WTC11 (cell line): ENCODE measurements around the gene LRRC74B.

Experiments
- ZNF121 ChIP-seq: sonication (generic); formaldehyde crosslinking; IDR thresholded peaks from 2 replicates; pipeline ENCODE4 v1.8.0; 2023; ENCODE audit warnings: missing genetic modification reagents
- TF ChIP-seq, protein P1 (sequence below): sonication (generic); formaldehyde crosslinking; IDR thresholded peaks from 2 replicates; pipeline ENCODE4 v1.8.1; 2023; ENCODE audit warnings: mild to moderate bottlenecking, missing genetic modification reagents, borderline replicate concordance

DNA sequence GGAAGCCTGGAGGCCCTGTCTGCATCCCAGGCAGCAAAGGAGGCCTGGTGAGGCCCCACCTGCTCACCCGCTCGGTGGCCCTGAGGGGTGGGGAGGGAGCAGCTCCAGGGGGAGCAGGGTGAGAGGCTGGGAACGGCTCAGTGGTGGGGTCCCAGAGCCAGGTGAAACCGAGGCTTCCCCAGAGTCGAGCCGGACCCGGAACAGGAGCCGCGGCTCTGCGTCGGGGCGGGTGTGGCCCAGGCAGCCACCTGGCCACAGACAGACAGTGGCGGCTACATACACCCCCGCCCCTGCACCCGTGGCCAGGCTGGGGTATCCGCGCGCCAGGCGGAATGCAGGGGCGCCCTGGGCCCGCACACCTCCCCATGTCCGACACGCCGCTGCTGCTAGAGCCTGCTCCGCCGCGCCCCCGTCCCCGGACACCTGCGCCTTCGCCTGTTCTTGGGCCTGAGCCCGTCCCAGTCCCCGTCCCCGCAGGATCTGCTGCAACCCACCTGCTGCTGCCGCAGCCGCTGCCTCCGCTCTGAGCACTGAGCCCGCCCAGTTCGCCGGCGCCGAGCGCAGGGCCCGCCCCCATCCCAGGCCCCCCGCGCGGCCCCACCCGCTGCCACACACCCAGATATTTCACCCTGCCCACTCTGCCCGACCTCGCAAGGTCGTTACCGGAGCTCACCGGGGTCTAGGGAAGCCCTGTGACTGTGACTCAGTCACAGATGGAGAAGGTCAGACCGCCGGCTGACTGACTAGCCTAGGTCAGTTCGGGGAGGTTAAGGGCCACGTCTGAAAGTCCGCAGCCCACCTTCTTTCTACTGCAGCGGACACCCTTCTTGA lies 13.5 kb upstream of the LRRC74B start, which contains the start of gene SLC7A4:
- TF ChIP-seq, protein P1, sequence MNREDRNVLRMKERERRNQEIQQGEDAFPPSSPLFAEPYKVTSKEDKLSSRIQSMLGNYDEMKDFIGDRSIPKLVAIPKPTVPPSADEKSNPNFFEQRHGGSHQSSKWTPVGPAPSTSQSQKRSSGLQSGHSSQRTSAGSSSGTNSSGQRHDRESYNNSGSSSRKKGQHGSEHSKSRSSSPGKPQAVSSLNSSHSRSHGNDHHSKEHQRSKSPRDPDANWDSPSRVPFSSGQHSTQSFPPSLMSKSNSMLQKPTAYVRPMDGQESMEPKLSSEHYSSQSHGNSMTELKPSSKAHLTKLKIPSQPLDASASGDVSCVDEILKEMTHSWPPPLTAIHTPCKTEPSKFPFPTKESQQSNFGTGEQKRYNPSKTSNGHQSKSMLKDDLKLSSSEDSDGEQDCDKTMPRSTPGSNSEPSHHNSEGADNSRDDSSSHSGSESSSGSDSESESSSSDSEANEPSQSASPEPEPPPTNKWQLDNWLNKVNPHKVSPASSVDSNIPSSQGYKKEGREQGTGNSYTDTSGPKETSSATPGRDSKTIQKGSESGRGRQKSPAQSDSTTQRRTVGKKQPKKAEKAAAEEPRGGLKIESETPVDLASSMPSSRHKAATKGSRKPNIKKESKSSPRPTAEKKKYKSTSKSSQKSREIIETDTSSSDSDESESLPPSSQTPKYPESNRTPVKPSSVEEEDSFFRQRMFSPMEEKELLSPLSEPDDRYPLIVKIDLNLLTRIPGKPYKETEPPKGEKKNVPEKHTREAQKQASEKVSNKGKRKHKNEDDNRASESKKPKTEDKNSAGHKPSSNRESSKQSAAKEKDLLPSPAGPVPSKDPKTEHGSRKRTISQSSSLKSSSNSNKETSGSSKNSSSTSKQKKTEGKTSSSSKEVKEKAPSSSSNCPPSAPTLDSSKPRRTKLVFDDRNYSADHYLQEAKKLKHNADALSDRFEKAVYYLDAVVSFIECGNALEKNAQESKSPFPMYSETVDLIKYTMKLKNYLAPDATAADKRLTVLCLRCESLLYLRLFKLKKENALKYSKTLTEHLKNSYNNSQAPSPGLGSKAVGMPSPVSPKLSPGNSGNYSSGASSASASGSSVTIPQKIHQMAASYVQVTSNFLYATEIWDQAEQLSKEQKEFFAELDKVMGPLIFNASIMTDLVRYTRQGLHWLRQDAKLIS (CRISPR knock-in tag) = no peak
- TF ChIP-seq ZNF121 (CRISPR knock-in tag) = no peak
